Measurements from ENCODE around the gene CNOT2.
"Not testable (repeated sequence)": the region's sequence is repeated elsewhere in the genome, so short reads cannot be mapped to it uniquely, and the experiment has no call there.

Gene CNOT2

GRCh38 chr12:70283232-70283631 is 40.0 kb downstream of the CNOT2 start:
- DNase-seq (ENCODE audit: low read depth): no peak
- TF ChIP-seq CTCF (IDR thresholded peaks at IDR 0.05; ENCODE audit: control insufficient read depth, insufficient read depth, low read depth, low read length, missing control alignments): no peak
- no peak overlapping the region for H3K4me3 ChIP-seq (ENCODE audit: control insufficient read depth, low read depth, low read length)

- H3K4me3 ChIP-seq (ENCODE audit: control insufficient read depth, low read depth, low read length): no peak overlapping the region
- no peak for DNase-seq (ENCODE audit: low read depth)
- no peak for TF ChIP-seq CTCF (IDR thresholded peaks at IDR 0.05; ENCODE audit: control insufficient read depth, insufficient read depth, low read depth, low read length, missing control alignments)
These were observed 45.6 kb downstream of the CNOT2 start for GRCh38 chr12:70288817-70289216.

DNA sequence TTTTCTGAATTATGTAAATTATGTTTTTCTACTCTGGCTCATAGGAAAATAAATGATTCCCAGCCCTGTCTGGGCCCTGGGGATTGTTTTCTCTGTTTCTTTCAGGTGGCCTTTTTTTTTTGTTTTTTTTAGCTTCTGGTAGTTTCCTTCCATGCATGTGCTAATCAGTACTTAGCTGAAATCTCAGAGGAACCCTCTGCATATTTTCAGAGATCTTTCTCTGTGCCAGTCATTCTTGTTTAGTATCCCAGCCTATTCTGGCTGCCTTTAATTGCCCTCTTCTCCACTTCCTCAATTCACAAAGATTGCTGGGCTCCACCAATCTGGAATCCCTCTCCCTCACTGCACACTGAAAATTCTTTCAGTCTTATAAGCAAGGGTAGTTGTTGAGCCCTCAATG is 46.9 kb downstream of the CNOT2 start:
- DNase-seq (ENCODE audit: low read depth): no peak
- no peak for TF ChIP-seq CTCF (IDR thresholded peaks at IDR 0.05; ENCODE audit: control insufficient read depth, insufficient read depth, low read depth, low read length, missing control alignments)

DNA sequence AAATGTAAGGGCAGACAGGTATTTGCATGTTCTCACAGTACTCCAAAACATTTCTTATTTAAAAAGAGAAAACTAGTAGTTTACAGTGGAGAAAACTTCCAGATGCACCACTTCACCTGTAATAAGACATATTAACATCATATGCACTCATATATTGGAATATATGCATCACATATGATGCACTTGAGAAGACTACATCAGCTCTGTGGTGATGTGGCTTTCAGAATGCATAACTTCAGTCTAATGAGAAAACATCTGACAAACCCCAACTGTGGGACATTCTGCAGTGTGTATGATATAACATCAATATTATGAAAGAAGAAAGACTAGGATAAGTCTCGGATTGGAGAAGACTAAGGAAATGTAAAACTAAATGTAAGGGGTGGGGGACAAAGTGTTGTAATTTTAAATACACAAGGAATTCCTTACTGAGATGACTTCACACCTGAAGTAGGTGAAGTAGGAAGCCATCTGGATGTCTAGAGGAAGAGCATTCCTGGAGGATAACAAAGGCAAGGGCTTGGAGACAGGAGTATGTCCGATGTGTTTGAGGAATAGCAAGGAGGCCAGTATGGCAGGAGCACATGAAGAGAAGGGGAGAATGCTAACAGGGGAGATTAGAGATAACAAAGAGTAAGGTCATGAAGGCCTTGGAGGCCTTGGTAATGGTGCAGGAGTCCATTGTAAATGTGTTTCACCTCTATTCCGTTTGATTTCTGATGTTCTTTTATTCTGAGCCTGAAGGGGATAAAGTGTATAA is 49.0 kb downstream of the CNOT2 start:
- no peak overlapping the region for H3K4me3 ChIP-seq (ENCODE audit: control insufficient read depth, low read depth, low read length)
- TF ChIP-seq CTCF (IDR thresholded peaks at IDR 0.05; ENCODE audit: control insufficient read depth, insufficient read depth, low read depth, low read length, missing control alignments): no peak
- no peak for DNase-seq (ENCODE audit: low read depth)

More for the DNA sequence above, 46.9 kb downstream of the CNOT2 start:
- H3K4me3 ChIP-seq (ENCODE audit: control insufficient read depth, low read depth, low read length): no peak overlapping the region

DNA sequence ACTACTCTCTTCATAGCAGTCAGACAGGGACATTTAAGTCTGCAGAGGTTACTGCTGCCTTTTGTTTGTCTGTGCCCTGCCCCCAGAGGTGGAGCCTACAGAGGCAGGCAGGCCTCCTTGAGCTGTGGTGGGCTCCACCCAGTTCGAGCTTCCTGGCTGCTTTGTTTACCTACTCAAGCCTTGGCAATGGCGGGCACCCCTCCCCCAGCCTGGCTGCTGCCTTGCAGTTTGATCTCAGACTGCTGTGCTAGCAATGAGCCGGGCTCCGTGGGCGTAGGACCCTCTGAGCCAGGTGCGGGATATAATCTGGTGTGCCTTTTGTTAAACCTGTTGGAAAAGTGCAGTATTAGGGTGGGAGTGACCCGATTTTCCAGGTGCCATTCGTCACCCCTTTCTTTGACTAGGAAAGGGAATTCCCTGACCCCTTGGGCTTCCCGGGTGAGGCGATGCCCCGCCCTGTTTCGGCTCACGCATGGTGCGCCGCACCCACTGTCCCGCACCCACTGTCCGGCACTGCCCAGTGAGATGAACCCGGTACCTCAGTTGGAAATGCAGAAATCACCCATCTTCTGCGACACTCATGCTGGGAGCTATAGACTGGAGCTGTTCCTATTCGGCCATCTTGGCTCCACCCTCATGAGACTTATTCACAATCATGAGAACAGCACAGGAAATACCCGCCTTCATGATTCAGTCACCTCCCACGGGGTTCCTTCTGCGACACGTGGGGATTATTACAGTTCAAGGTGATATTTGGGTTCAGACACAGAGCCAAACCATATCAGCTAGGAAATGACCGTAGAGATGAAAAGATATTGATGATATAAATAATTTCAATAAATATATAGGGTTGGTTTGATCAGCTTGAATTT is 61.7 kb downstream of the CNOT2 start:
- DNase-seq (ENCODE audit: low read depth); H3K4me3 ChIP-seq (ENCODE audit: control insufficient read depth, low read depth, low read length): not testable (repeated sequence)

DNA sequence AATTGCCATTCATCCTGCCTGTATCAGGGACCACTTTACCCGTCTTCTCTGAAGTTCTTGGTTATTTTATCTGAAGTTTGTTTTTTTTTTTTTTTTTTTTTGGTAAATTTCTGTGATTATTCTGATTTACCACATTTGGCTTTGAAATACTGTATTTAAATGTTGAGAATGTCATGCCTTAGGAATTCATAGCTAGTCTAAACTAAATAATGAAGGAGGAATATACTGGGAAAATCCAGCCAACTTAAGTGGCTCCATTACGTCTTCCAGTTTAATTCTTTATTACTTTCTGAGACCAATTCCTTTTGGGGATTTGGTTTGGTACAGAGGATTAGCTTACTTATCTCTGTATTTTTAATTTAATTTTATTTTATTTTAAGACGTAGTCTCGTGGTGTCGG is 62.6 kb downstream of the CNOT2 start:
- TF ChIP-seq CTCF (IDR thresholded peaks at IDR 0.05; ENCODE audit: control insufficient read depth, insufficient read depth, low read depth, low read length, missing control alignments): no peak
- DNase-seq (ENCODE audit: low read depth): no peak
- H3K4me3 ChIP-seq (ENCODE audit: control insufficient read depth, low read depth, low read length): no peak overlapping the region

DNA sequence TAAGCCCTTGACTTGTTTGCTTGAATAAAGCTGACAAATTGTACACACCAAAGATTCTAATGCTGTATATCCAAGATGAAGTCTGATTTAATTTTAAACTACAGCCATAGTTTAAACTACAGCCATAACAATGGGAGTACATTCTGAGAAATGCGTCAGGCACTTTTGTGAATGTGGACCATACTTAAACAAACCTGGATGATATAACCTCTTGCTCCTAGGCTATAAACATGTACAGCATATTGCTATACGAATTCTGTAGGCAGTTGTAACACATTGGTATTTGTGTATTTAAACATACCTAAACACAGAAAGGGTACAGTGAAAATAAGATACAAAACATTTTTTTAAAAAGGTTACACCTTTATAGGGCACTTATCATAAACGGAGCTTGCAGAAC is 63.4 kb downstream of the CNOT2 start:
- no peak for TF ChIP-seq CTCF (IDR thresholded peaks at IDR 0.05; ENCODE audit: control insufficient read depth, insufficient read depth, low read depth, low read length, missing control alignments)
- no peak for DNase-seq (ENCODE audit: low read depth)
- no peak overlapping the region for H3K4me3 ChIP-seq (ENCODE audit: control insufficient read depth, low read depth, low read length)

Data from AG09309 (cell line).